ENCODE data around the gene PICALM.

- TF ChIP-seq, protein P1, sequence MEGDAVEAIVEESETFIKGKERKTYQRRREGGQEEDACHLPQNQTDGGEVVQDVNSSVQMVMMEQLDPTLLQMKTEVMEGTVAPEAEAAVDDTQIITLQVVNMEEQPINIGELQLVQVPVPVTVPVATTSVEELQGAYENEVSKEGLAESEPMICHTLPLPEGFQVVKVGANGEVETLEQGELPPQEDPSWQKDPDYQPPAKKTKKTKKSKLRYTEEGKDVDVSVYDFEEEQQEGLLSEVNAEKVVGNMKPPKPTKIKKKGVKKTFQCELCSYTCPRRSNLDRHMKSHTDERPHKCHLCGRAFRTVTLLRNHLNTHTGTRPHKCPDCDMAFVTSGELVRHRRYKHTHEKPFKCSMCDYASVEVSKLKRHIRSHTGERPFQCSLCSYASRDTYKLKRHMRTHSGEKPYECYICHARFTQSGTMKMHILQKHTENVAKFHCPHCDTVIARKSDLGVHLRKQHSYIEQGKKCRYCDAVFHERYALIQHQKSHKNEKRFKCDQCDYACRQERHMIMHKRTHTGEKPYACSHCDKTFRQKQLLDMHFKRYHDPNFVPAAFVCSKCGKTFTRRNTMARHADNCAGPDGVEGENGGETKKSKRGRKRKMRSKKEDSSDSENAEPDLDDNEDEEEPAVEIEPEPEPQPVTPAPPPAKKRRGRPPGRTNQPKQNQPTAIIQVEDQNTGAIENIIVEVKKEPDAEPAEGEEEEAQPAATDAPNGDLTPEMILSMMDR (IDR thresholded peaks at IDR 0.05): no peak
- TF ChIP-seq POLR2A (IDR thresholded peaks at IDR 0.05) (no peak), POLR2AphosphoS5 (IDR thresholded peaks at IDR 0.05) (no peak), EP300 (IDR thresholded peaks at IDR 0.05) (no peak)
Observed at GRCh38 chr11:86108191-86108590, 39.3 kb upstream of the PICALM start.
